NCI-H146 treated with DMSO at 0.1 percent for 48 hours (cell line): ENCODE results near the gene GRM7.

Experiments
- DNase-seq: peaks from one replicate; lab custom pipeline; 2025; ENCODE audit not compliant: unreplicated experiment; lab: John Stamatoyannopoulos, UW

The GRM7 gene

DNA sequence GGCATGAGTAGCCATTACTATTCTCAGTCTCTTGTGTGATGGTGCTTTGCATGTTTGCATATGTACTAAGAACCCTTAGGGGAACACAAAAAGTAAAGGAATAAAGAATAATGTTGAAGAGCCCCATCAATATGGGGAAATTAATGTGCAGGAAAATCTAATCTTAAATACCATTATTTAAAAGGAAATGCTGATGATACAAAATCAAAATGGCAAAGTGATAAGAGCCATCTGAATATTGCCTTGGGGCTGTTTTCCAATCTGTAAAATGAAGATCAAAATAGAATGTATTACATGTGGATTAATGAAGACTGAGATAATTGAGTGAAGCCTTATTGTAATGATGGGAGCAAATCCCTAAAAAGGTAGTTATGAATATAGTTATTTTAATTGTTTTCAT is 771.4 kb downstream of the GRM7 start:
- DNase-seq: no peak

DNA sequence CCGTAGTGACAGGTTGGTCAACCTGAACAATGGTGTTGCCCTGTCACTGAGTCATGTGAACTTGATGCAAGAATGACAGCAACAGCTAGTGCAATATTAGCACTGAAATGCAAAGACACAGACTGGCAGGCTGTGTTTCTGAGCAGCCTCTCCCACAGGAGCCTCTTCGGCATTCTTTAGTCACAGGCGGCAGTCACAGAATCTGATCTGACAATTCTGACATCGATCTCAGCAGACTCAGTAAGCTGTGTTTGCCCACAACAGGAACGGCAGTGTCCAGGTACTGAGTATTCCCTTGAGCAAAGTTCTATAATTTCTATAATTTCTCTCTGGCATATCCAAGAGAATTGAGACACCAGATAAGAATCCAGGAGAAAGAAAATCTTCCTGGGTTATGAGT is 776.8 kb downstream of the GRM7 start:
- DNase-seq: no peak

DNA sequence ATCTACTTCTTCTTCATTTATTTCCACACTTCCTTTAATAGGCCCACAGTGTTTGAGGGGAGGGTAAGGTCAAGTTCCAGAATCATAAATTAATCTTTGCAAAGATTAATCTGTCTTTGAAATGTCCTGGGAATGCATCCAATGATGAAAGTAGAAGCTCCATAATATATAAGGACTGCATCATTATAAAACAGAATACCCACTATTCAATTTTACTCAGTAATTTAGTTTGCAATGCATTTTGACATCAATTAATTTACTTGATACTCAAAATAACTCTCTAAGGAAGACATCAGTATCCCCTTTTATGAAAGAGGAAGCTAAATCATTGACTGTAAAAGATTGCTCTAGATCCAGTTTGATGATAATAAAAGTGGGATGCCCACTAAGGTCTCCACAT is 777.2 kb downstream of the GRM7 start:
- DNase-seq: no peak

- no peak for DNase-seq
Observed at GRCh38 chr3:7640787-7641186, 779.9 kb downstream of the GRM7 start.

DNA sequence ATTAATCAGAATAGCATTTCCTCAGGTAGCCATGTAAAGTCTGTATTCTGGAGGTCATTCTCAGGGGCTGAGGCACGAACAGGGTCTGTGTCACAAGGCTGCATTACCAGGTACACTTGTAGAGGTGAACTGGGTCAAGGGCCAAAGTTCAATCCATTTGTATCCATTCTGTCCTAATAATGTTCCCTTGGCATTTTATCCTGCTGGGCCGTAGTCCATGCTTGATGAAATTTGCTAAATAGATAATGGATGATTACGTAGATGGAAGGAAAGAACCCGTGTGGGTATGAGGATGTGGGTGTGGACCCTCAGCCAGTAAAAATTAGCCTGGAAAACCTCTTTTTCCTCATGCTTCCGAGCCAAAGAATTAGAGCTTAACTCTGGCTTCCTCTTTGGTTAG is 785.9 kb downstream of the GRM7 start:
- no peak for DNase-seq

GRCh38 chr3:7650466-7650865 is 789.6 kb downstream of the GRM7 start:
- DNase-seq: no peak

- peak; percentile 19 for DNase-seq
Observed at GRCh38 chr3:7651274-7651673, 790.4 kb downstream of the GRM7 start.

DNA sequence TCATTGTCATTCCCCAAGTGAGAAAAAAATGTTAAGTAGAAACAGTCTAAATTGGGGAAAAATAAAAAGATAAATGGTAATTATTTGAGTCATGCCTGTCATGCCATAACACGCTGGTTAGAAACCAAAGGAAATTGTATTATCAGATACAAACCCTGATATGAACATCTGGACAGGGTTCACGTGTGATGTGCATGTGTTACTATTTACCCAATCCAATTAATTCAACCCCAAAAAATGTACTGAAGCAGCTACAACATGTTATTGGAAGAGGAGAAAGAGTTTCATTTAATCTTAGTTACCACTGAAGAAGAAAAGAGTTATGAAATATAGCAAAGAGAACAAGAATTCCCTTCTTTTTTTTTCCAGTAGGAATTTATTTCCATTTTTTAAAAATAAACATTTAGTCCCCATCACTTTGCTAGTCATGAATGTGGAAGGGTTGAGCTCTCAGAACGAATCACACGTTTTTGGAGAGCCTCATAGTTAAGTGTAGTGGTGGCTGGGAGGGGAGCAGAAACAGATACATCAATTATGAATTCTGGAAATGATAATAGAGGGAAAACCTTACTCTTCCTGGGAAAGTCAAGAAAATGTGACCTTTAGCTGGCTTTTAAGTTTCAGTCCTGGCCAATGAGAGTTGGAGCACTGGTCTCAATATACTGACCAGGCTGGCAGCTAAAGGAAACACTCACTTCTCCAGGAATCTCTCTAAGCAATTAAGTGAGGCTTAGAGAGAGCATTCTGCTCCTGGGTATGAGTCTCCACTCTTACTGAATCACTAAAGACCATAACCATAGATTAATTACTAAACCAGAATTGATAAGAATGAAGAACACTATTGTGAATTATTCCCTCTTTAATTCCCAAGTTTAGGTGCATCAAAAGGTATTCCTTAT is 796.5 kb downstream of the GRM7 start:
- DNase-seq: no peak

- no peak for DNase-seq
Observed at GRCh38 chr3:7658294-7658693, 797.4 kb downstream of the GRM7 start.

GRCh38 chr3:7659079-7659478 is 798.2 kb downstream of the GRM7 start:
- DNase-seq: no peak

DNA sequence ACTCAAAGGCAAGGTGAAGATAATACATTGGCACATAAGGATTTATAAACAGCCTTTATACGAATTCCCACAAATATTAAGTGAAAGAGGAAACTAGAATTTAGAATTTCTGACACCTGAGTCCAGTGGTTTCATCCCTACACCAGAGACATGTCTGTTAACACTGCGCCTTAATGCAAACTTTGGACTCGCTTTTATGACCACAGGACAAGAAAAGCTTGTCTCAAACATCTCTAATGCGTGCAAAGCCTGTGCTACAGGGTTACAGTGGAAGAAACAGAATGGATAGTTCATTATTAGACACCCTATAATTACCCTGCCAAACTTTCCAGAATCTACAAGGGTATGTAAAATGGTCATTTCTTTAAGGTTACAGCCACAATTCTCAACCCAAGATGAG is 802.9 kb downstream of the GRM7 start:
- no peak for DNase-seq

GRCh38 chr3:7667774-7668173 is 806.9 kb downstream of the GRM7 start:
- DNase-seq: peak; percentile 94

DNA sequence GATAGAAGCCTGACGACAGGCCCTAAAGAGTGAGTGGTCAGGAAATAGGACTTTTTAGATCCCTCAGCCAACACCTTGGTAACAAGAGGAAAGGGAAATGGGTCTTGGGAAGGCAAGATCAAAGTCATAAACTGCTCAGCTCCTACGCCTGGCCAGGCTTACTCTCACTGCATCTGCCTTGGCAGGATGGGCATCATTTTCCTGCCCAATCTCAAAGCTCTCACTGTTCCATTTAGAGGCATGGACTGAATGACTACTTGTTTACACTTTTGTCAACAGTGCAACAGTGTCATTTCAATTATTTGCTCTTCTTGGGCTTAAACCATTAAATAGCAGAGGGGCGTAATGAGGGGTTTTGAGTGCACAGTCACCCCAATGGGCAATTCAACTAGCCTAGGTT is 808.7 kb downstream of the GRM7 start:
- no peak for DNase-seq

GRCh38 chr3:7678521-7678920 is 817.6 kb downstream of the GRM7 start:
- DNase-seq: no peak

DNA sequence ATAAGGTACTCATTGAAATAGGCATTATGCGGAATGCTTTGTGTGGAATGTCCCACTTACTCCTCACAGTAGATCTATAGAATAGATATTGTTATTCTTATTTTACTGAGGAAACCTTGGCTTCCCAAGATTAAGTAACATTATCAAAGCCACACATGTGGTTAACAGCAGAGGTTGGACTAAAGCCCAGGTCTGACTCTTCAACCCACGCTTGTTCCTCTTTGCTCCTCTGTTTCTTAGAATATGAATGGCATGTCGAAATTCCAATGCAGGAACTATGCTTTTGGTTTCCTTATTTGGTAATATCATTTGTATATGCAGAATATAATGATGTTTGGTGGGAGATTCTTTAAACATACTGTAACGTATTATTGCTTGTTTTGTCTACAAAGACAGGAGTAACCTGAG is 821.9 kb downstream of the GRM7 start:
- DNase-seq: no peak

DNA sequence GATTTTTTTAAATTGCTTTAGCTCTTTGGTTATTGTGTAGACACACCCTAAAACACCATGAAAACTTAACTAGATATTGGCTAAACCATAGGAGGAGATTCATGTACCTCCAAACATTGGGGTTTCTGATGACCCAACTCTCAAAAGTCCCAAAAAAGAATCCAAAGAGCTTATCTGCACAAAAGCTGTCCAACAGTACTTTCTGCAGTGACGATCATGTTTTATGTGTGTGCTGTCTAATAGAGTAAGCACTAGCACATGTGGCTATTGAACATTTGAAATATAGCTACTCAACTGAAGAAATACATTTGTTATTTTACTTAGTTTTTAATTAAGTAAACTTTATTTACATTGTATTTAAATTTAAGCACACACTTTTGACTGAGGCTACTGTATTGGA is 822.5 kb downstream of the GRM7 start:
- no peak for DNase-seq

DNA sequence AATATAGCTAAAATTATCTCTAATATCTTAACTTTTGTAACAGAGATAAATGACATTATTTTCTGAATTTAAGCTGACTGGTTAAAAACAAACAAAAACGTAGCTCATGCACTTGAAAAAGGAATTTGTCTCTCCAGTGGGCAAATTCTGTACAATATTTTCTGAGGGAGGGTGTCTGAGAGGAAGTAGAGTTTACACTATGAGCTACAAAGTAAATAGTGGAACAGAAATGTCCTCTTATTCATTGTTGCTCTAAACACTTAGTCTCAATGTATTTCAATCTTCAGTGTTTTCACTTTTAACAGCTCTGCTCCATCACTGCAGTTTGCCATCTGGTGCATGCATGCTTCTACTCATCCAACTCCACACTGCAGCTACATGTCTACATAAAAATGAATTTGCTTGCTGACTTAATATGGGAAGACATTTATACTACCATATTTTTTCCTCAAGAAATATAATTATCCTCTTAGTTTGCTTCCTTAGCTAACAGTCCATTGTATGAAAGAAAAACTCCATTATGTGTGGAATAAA is 823.3 kb downstream of the GRM7 start:
- DNase-seq: no peak

GRCh38 chr3:7687428-7688147 is 826.7 kb downstream of the GRM7 start:
- DNase-seq: no peak

DNA sequence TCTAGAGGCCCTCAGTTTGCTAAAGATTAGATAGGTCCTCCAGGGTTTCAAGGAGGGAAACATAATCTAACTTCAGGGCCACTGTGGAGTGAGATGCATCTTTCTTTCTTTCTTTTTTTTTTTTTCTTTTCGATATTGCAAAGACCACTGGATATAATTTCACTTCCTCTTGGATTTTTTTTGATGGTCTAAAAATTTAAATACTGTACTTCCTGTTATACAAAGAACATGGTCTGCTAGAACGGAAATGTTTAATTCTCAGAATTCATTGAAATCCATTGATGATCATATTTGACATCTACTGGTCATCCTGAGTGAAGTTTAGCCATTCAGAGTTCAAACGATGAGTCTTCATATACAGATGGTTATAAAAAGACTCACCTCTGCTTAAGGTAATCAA is 832.0 kb downstream of the GRM7 start:
- no peak for DNase-seq

DNA sequence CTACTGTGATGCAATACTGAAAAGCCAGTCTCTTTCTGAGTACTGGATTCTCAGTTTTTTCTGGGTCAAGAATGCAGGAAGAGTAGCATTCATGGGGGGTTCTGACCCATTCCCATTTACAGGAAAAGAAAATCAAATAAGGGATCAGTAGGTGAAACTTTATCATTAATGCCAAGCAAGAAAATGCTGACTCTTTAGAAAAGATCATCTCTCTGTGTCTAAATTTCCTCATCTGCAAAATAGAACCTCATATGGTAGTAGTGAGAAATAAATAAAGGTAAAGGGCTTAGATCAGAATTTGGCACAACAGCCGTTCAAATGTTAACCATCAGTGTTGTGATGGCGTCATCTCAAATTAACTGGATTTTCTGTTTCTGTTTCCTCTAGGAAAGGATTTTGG is 833.1 kb downstream of the GRM7 start:
- DNase-seq: no peak

- DNase-seq: peak; percentile 72
Observed at GRCh38 chr3:7695049-7695448, 834.1 kb downstream of the GRM7 start.

- DNase-seq: no peak
Observed at GRCh38 chr3:7696320-7696719, 835.4 kb downstream of the GRM7 start.
